ENCODE data around the gene FBXO27.

The FBXO27 gene

DNA sequence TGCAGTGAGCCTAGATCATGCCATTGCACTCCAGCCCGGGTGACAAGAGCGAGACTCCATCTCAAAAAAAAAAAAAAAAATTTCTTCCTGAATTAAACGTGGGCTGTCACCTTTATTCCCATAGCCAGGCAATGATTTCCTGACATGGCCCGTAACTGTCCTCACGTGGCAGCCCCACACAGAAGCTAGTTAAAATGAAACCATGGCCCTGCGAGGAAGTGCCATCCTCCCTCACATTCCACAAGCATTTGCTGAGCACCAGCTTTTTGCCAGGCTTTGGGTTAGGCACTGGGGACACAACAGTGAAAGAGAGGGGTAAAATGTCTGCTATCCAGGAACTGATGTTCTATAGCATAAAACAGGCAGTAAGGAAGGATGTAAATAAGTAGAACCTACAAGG is 13.2 kb upstream of the FBXO27 start:
- TF ChIP-seq, protein P1, sequence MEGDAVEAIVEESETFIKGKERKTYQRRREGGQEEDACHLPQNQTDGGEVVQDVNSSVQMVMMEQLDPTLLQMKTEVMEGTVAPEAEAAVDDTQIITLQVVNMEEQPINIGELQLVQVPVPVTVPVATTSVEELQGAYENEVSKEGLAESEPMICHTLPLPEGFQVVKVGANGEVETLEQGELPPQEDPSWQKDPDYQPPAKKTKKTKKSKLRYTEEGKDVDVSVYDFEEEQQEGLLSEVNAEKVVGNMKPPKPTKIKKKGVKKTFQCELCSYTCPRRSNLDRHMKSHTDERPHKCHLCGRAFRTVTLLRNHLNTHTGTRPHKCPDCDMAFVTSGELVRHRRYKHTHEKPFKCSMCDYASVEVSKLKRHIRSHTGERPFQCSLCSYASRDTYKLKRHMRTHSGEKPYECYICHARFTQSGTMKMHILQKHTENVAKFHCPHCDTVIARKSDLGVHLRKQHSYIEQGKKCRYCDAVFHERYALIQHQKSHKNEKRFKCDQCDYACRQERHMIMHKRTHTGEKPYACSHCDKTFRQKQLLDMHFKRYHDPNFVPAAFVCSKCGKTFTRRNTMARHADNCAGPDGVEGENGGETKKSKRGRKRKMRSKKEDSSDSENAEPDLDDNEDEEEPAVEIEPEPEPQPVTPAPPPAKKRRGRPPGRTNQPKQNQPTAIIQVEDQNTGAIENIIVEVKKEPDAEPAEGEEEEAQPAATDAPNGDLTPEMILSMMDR (IDR thresholded peaks at IDR 0.05), result no peak

DNA sequence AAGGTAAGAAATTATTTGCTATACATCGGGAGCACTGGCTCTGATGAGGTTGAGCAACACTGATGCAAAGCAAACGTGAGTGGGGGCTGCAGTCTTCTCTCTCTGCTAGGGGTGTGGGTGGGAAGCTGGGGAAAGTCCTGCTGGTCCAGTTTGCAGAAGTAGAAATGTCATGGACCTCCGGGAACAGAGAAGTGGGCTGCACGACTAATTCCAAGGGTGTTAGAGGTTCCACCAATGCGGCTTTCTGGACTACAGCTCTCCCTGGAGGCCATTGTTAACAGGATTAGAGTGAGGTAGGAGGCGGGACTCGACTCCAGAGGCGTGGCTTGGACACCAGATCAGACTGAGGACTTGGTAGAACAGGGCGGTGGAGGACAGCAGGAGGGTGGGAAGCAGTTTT is 5.7 kb upstream of the FBXO27 start:
- H3K27ac ChIP-seq, result no peak overlapping the region
- TF ChIP-seq, protein P1 (IDR thresholded peaks at IDR 0.05), result no peak
- H3K4me3 ChIP-seq, result no peak overlapping the region
- no peak for DNase-seq (ENCODE audit: low spot score)

More for the DNA sequence above, 13.2 kb upstream of the FBXO27 start:
- Histone ChIP-seq H3K27ac (no peak overlapping the region), H3K4me3 (no peak overlapping the region)
- DNase-seq (ENCODE audit: low spot score), result no peak

DNA sequence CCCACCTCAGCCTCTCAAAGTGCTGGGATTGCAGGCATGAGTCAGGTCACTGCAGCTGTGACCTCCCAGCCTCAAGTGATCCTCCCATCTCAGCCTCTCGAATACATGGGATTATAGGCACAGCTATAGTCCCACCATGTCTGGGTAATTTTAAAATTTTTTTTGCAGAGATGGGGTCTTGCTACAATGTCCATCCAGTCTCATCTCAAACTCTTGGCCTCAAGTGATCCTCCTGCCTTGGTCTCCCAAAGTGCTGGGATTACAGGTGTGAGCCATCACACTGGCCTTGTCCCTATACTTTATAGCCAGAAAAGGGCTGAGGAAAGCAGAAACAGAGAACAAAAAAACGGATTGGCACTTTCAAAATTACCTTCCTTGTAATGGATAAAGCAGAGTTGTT is 4.8 kb upstream of the FBXO27 start:
- DNase-seq (ENCODE audit: low spot score), result no peak
- Histone ChIP-seq H3K4me3 (no peak overlapping the region), H3K27ac (no peak overlapping the region)
- TF ChIP-seq, protein P1 (IDR thresholded peaks at IDR 0.05), result no peak

DNA sequence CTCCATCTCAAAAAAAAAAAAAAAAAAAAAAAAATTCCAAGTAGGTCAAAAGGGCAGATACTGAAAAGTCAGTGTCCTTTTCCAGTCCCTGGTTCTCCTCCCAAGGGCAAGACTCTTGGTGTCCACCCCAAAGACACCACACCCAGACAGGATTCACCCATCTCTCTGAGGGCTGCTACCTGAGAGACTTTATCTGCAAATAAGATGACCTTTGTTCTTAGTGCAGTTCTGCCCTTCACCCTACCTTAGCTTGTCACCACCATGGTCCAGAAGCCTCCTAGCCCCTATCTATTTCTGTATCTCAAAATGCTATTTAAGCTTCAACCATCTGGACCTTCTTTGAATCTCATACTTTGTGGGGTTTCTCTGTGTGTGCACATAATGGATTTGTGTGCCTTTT is 4.2 kb upstream of the FBXO27 start:
- no peak for DNase-seq (ENCODE audit: low spot score)
- TF ChIP-seq, protein P1 (IDR thresholded peaks at IDR 0.05), result no peak
- Histone ChIP-seq H3K4me3 (no peak overlapping the region), H3K27ac (no peak overlapping the region)

DNA sequence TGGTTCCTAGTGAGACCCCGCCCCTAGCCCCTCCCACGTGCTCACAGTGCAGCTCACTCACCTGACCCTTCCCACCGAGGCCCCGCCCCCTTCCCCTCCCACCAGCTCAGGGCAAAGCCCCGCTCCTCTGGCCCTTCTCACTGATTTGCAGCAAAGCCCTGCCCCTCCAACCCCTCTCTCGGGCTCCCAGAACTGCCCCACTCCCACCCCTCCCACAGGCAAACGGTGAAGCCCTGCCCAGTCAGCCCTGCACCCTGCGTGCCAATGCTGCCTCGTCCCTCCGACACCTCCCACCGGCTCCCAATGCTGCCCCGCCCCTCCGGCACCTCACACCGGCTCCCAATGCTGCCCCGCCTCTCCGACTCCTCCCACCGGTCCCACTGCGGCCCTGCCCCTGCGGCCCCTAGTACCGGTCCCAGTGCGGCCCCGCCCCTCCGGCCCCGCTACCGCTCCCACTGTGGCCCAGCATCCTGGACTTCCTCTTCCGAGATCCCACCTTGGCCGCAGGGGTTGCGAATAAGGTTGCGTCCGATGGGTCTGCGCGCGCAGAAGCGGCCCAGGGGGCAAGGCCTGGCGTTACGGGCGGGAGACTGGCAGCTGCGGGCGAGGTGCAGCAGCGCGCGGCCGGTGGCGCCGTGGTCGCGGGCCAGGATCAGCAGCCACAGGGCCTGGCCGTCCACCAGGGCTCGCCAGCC is 834 bp downstream of the FBXO27 start:
- peak; percentile 82 for DNase-seq (ENCODE audit: low spot score)
- peak overlapping the region; percentile 41 to 77 for H3K27ac ChIP-seq
- TF ChIP-seq, protein P1 (IDR thresholded peaks at IDR 0.05), result no peak
- peak overlapping the region; percentile 97 for H3K4me3 ChIP-seq

DNA sequence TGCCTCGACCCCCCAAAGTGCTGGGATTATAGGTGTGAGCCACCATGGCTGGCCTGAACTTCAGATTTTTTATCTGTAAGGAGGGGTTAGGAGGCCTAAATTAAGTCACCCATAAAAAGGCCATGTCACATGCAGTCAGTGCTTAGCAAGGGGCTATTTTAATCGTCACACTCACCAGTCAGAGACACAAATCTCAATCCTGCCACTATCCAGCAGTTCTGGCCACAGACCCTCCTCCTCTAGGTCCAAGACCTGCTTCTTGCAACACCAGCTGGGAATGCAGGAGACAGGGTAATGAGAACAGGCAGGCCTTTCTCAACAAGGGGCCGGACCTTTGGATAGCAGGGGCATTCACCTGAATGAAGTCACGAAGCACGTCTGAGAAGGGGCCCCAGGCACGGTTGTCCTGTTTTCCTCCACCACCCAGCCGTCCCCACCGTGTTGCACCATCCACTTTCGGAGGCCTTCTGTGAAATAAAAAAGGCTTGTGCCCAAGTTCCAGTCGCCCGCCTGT is 1.4 kb downstream of the FBXO27 start:
- H3K4me3 ChIP-seq, result peak overlapping the region; percentile 97
- H3K27ac ChIP-seq, result peak overlapping the region; percentile 41 to 77
- no peak for DNase-seq (ENCODE audit: low spot score)
- TF ChIP-seq, protein P1 (IDR thresholded peaks at IDR 0.05), result no peak

Data from coronary artery (tissue), 2 donors.